Measurements from ENCODE around the gene FANCC.

DNA sequence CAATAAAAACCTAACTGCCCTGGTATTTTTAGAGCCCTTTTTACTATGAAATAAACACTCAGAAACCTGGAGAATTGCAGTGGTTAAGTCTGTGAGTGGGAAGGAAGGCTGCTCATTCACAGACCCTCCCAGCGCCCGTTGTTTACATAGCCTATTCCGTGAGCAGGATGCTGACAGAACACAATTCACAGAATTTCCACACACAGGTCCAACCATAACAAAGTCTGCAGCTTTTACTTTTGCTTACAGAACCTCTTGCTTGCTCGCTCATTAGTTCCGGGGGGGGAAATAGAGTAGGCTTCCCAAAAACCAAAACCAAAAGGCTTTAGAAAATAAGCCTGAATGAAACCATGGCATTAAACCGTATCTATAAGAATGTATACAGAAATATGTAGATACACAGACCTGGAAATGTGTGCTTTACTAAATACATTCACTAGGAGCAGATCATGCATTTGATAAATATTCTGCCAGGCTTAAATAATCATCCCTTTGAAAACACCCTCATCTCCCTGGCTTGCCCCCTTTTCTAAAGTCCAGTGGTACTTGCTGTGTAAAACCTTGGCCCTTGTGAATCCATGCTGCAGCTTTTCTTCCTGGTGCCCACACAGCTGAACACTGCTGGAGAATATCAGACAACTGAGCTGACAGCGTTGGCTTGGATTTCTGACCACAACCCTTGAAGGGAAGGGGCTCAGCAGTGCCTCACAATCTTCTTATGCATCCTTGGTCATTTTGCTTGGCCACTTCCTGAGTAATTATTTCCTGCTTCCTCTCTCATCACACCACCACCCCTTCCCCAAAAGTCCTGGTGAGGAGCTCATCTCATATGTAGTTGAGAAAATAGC lies 128.0 kb downstream of the FANCC start:
- TF ChIP-seq, protein P1, sequence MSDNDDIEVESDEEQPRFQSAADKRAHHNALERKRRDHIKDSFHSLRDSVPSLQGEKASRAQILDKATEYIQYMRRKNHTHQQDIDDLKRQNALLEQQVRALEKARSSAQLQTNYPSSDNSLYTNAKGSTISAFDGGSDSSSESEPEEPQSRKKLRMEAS (IDR thresholded peaks at IDR 0.05), result no peak
- TF ChIP-seq RAD21 (IDR thresholded peaks at IDR 0.05; ENCODE audit: low read depth), result no peak
- no peak for TF ChIP-seq EGR1 (IDR thresholded peaks at IDR 0.05)
- no peak for TF ChIP-seq TCF12 (IDR thresholded peaks at IDR 0.05; ENCODE audit: low read depth)
- TF ChIP-seq EP300 (IDR thresholded peaks at IDR 0.05; ENCODE audit: borderline replicate concordance), result no peak

All from Ishikawa (cell line).